Liver (tissue), 9 donors: ENCODE results near the gene DHRSX. TPM values are rescaled to one million over a fixed set of nuclear protein-coding genes. Genes with fewer than 3 reads are reported as not detected.

ENCODE experiments used
- DNase-seq: peaks from one replicate; pipeline ENCODE4 v3.0.0-alpha.2; 2017; ENCODE audit warnings: low spot score
- H3K27ac ChIP-seq, 2 donors: one replicate each; pipeline ENCODE4 v1.7.0; 2013; ENCODE audit warnings: inconsistent platforms in 2 of 2, low read length in 2 of 2, control low read depth in 1 of 2, low read depth in 1 of 2, mild to moderate bottlenecking in 1 of 2
- H3K27me3 ChIP-seq, 4 donors: one replicate each; pipeline versions ENCODE4 v1.6.1 to v1.7.0; 2013; ENCODE audit warnings: low read length in 3 of 4, inconsistent platforms in 1 of 4, mild to moderate bottlenecking in 1 of 4, moderate library complexity in 1 of 4; ENCODE audit not compliant: control insufficient read depth in 4 of 4, insufficient read depth in 4 of 4
- H3K36me3 ChIP-seq, 4 donors: one replicate each; pipeline versions ENCODE4 v1.6.1 to v1.7.0; 2013; ENCODE audit warnings: low read length in 3 of 4, mild to moderate bottlenecking in 3 of 4, low read depth in 1 of 4, moderate library complexity in 1 of 4; ENCODE audit not compliant: control insufficient read depth in 4 of 4, insufficient read depth in 3 of 4
- H3K4me1 ChIP-seq, 4 donors: one replicate each; pipeline versions ENCODE4 v1.6.1 to v1.7.0; 2013; ENCODE audit warnings: low read length in 3 of 4, mild to moderate bottlenecking in 3 of 4, moderate library complexity in 1 of 4; ENCODE audit not compliant: control insufficient read depth in 4 of 4, insufficient read depth in 4 of 4
- H3K4me3 ChIP-seq, 3 donors: one replicate each; pipeline versions ENCODE4 v1.6.1 to v1.7.0; 2013; ENCODE audit warnings: low read length in 3 of 3, control low read depth in 1 of 3, low read depth in 1 of 3, mild to moderate bottlenecking in 1 of 3
- H3K9ac ChIP-seq, 2 donors: one replicate each; pipeline ENCODE4 v1.7.0; 2013; ENCODE audit warnings: low read length in 2 of 2, mild to moderate bottlenecking in 2 of 2, moderate library complexity in 2 of 2, control low read depth in 1 of 2, low read depth in 1 of 2
- H3K9me3 ChIP-seq, 4 donors: one replicate each; pipeline versions ENCODE4 v1.6.1 to v1.7.0; 2013; ENCODE audit warnings: low read length in 3 of 4; ENCODE audit not compliant: control insufficient read depth in 4 of 4
- ATF3 ChIP-seq: IDR thresholded peaks from 2 replicates; pipeline ENCODE4 v1.6.1; 2016; ENCODE audit warnings: antibody characterized with exemption
- FOXA1 ChIP-seq: IDR thresholded peaks from 2 replicates; pipeline ENCODE4 v1.6.1; 2016; ENCODE audit warnings: antibody characterized with exemption
- FOXA2 ChIP-seq: IDR thresholded peaks from 2 replicates; pipeline ENCODE4 v1.6.1; 2016; ENCODE audit warnings: antibody characterized with exemption
- HNF4A ChIP-seq, 2 donors: conservative IDR thresholded peaks; 2 replicates each; pipeline ENCODE4 v1.6.1; 2016; ENCODE audit warnings: antibody characterized with exemption in 2 of 2, mild to moderate bottlenecking in 2 of 2
- HNF4G ChIP-seq: IDR thresholded peaks from 2 replicates; pipeline ENCODE4 v1.6.1; 2016; ENCODE audit warnings: antibody characterized with exemption
- JUND ChIP-seq, 2 donors: IDR thresholded peaks; 2 replicates each; pipeline ENCODE4 v1.6.1; 2016; ENCODE audit warnings: antibody characterized with exemption in 2 of 2
- NR2F2 ChIP-seq: IDR thresholded peaks from 2 replicates; pipeline ENCODE4 v1.6.1; 2016; ENCODE audit warnings: antibody characterized with exemption
- RAD21 ChIP-seq, 2 donors: IDR thresholded peaks; 2 replicates each; pipeline ENCODE4 v1.6.1; 2016; ENCODE audit warnings: antibody characterized with exemption in 2 of 2, mild to moderate bottlenecking in 2 of 2
- REST ChIP-seq: IDR thresholded peaks from 2 replicates; pipeline ENCODE4 v1.6.1; 2016; ENCODE audit warnings: antibody characterized with exemption, mild to moderate bottlenecking
- RXRA ChIP-seq, 2 donors: IDR thresholded peaks; 2 replicates each; pipeline ENCODE4 v1.6.1; 2017 to 2018; ENCODE audit warnings: antibody characterized with exemption in 2 of 2, mild to moderate bottlenecking in 1 of 2
- SP1 ChIP-seq: IDR thresholded peaks from 2 replicates; pipeline ENCODE4 v1.6.1; 2018; ENCODE audit warnings: antibody characterized with exemption, mild to moderate bottlenecking
- TAF1 ChIP-seq: conservative IDR thresholded peaks from 2 replicates; pipeline ENCODE4 v1.6.1; 2016; ENCODE audit warnings: antibody characterized with exemption, mild to moderate bottlenecking
- YY1 ChIP-seq: IDR thresholded peaks from 2 replicates; pipeline ENCODE4 v1.6.1; 2016; ENCODE audit warnings: antibody characterized with exemption, mild to moderate bottlenecking
- WGBS: extraction: QIAGEN DNeasy Blood & Tissue Kit; methylation state at CpG from one replicate; pipeline ENCODE4 v1.1.7; 2013; 5-methylcytosine and 5-hydroxymethylcytosine counted together
- polyA plus RNA-seq, 2 donors: library from polyadenylated mRNA; stranded (reverse) in 1 of 2; unstranded in 1 of 2; fragments of 200-250 nt in 1 of 2; fragments of >200 nt in 1 of 2; fragmentation: Nextera tagmentation in 1 of 2; extraction: Ambion mirVana in 1 of 2; gene quantifications; one replicate each; pipeline versions ENCODE4 v1.2.1 to v1.2.3, GENCODE V29; 2013 to 2015
- total RNA-seq, 2 donors: library from RNA; depleted of rRNA; stranded (reverse); fragments of >200 nt; gene quantifications; one replicate each; pipeline ENCODE4 v1.2.3, GENCODE V29; 2014
- TF ChIP-seq, protein P1 (sequence below): IDR thresholded peaks from 2 replicates; pipeline ENCODE4 v1.6.1; 2016; ENCODE audit warnings: antibody characterized with exemption
- donor health status: healthy.
- donor health status: healthy.
- donor health status: healthy.
- donor health status: healthy.
- donor health status: healthy.

Gene DHRSX, protein sequence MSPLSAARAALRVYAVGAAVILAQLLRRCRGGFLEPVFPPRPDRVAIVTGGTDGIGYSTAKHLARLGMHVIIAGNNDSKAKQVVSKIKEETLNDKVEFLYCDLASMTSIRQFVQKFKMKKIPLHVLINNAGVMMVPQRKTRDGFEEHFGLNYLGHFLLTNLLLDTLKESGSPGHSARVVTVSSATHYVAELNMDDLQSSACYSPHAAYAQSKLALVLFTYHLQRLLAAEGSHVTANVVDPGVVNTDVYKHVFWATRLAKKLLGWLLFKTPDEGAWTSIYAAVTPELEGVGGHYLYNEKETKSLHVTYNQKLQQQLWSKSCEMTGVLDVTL
- total RNA-seq: 10 to 100 TPM; 19.3 to 27.3 TPM
- polyA plus RNA-seq: 10 to 100 TPM; 17.2 to 35.2 TPM

- peaks cover 11 to 30% (median 22%) of the 10 kb centered on the region in 4 donors for H3K4me1 ChIP-seq
- DNase-seq: peak; percentile 52
- H3K27ac ChIP-seq: peak within 1 kb of the TSS; percentile 93 to 97
- H3K36me3 ChIP-seq: no peaks in the 10 kb centered on the region
- H3K9ac ChIP-seq: peak within 1 kb of the TSS; percentile 84 to 94
- WGBS: 4% methylated on average over 57 of the region's 57 CpGs
- TF ChIP-seq RAD21 (IDR thresholded peaks at IDR 0.05): no peak
- TF ChIP-seq JUND (IDR thresholded peaks at IDR 0.05): no peak
- TF ChIP-seq NR2F2: no peak
- TF ChIP-seq HNF4G: no peak
- no peak for TF ChIP-seq YY1
- TF ChIP-seq TAF1: no peak
- TF ChIP-seq HNF4A (conservative IDR thresholded peaks at IDR 0.05): no peak
- TF ChIP-seq RXRA (IDR thresholded peaks at IDR 0.05): no peak
- peak within 1 kb of the TSS; percentile 70 to 84 (median 76) for H3K4me3 ChIP-seq
- H3K9me3 ChIP-seq: no peaks in the 10 kb centered on the region
- H3K27me3 ChIP-seq: no peaks in the 10 kb centered on the region
Observed at GRCh38 chrX:2500803-2501558, at the start of gene DHRSX, which contains the start of gene ZBED1. Gene DHRSX (minus strand): TSS chrX:2500976. CDS start chrX:2500925, 51 bp downstream. Gene ZBED1 (minus strand): TSS chrX:2500976. CDS start chrX:2490719, 10,257 bp downstream.

- Histone ChIP-seq H3K4me1 (no peaks in the 10 kb centered on the region), H3K27ac (no peak overlapping the region), H3K9me3 (no peaks in the 10 kb centered on the region), H3K36me3 (no peaks in the 10 kb centered on the region), H3K27me3 (no peaks in the 10 kb centered on the region), H3K9ac (no peak overlapping the region), H3K4me3 (no peak overlapping the region)
- 49% methylated on average over 7 of the region's 7 CpGs for WGBS
- TF ChIP-seq, protein P1, sequence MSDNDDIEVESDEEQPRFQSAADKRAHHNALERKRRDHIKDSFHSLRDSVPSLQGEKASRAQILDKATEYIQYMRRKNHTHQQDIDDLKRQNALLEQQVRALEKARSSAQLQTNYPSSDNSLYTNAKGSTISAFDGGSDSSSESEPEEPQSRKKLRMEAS: no peak
- TF ChIP-seq YY1: no peak
- TF ChIP-seq HNF4G: no peak
- no peak for TF ChIP-seq ATF3
- DNase-seq: no peak
Observed at GRCh38 chrX:2549876-2550275, 49.1 kb upstream of the DHRSX start.

- no peak for DNase-seq
- Histone ChIP-seq H3K4me3 (no peak overlapping the region), H3K4me1 (no peaks in the 10 kb centered on the region), H3K9ac (no peak overlapping the region), H3K27me3 (no peaks in the 10 kb centered on the region), H3K36me3 (no peaks in the 10 kb centered on the region), H3K9me3 (no peaks in the 10 kb centered on the region), H3K27ac (no peak overlapping the region)
- 59% methylated on average over 11 of the region's 11 CpGs for whole genome bisulfite sequencing
- TF ChIP-seq RXRA (IDR thresholded peaks at IDR 0.05) (no peak), ATF3 (no peak), FOXA1 (no peak), SP1 (no peak), HNF4A (conservative IDR thresholded peaks at IDR 0.05) (no peak), TAF1 (no peak), HNF4G (no peak), JUND (IDR thresholded peaks at IDR 0.05) (no peak), FOXA2 (no peak), REST (no peak)
- TF ChIP-seq, protein P1: no peak
Observed at GRCh38 chrX:2548711-2549423, 48.1 kb upstream of the DHRSX start.
